ENCODE data around the gene GCK. TPM values are rescaled to one million over a fixed set of nuclear protein-coding genes. Genes with fewer than 3 reads are reported as not detected.

Gene GCK
- total RNA-seq, 3 donors from 2014 or later, result 0.48 to 1.6 TPM; not detected in 1

- no peak for DNase-seq (ENCODE audit: low spot score in 2 of 2)
- Histone ChIP-seq H3K9me3 (no peaks in the 10 kb centered on the region), H3K27me3 (no peaks in the 10 kb centered on the region), H3K36me3 (no peaks in the 10 kb centered on the region), H3K27ac (peak overlapping the region in 1 of 2 donors; percentile 32), H3K4me1 (peaks cover 0 to 2% of the 10 kb centered on the region in 2 donors), H3K4me3 (peak overlapping the region in 1 of 3 donors; percentile 8)
- intact Hi-C loops (cut with DNase I; ENCODE audit: low total_unique reads), result no loop called here
- TF ChIP-seq POLR2A (IDR thresholded peaks at IDR 0.05) (no peak), POLR2AphosphoS5 (IDR thresholded peaks at IDR 0.05) (no peak), CTCF (IDR thresholded peaks at IDR 0.05) (no peak)
These were observed 78.3 kb downstream of the GCK start for GRCh38 chr7:44110719-44111635.

DNA sequence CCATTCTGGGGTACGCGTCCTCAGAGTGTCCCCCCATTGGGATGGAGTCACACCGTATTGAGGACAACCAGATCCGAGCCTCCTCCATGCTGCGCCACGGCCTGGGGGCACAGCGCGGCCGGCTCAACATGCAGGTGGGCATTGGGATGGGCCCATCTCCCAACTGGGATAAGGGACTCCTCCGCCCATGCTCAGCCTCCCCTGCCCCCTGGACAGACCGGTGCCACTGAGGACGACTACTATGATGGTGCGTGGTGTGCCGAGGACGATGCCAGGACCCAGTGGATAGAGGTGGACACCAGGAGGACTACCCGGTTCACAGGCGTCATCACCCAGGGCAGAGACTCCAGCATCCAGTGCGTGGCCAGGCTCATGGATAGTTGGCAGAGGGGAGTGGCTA is 79.2 kb downstream of the GCK start:
- no peaks in the 10 kb centered on the region for H3K9me3 ChIP-seq
- no peak for DNase-seq (ENCODE audit: low spot score in 2 of 2)
- TF ChIP-seq CTCF (IDR thresholded peaks at IDR 0.05) (no peak), POLR2AphosphoS5 (IDR thresholded peaks at IDR 0.05) (no peak)
- no peaks in the 10 kb centered on the region for H3K27me3 ChIP-seq
- intact Hi-C loops (cut with DNase I; ENCODE audit: low total_unique reads), result no loop called here
- H3K4me1 ChIP-seq, result peaks cover 0 to 2% of the 10 kb centered on the region in 2 donors
- no peak overlapping the region for H3K4me3 ChIP-seq
- H3K27ac ChIP-seq, result peak overlapping the region in 1 of 2 donors; percentile 98
- no peaks in the 10 kb centered on the region for H3K36me3 ChIP-seq

- H3K4me3 ChIP-seq, result peak overlapping the region in 1 of 3 donors; percentile 95
- intact Hi-C loops (cut with DNase I; ENCODE audit: low total_unique reads), result no loop called here
- no peaks in the 10 kb centered on the region for H3K36me3 ChIP-seq
- H3K27me3 ChIP-seq, result no peaks in the 10 kb centered on the region
- no peaks in the 10 kb centered on the region for H3K9me3 ChIP-seq
- TF ChIP-seq CTCF (IDR thresholded peaks at IDR 0.05) (no peak), POLR2AphosphoS5 (IDR thresholded peaks at IDR 0.05) (no peak)
- H3K4me1 ChIP-seq, result peaks cover 0 to 2% of the 10 kb centered on the region in 2 donors
- DNase-seq (ENCODE audit: low spot score in 2 of 2), result no peak
- peak overlapping the region in 1 of 2 donors; percentile 98 for H3K27ac ChIP-seq
These were observed 80.2 kb downstream of the GCK start for GRCh38 chr7:44108768-44109750.

DNA sequence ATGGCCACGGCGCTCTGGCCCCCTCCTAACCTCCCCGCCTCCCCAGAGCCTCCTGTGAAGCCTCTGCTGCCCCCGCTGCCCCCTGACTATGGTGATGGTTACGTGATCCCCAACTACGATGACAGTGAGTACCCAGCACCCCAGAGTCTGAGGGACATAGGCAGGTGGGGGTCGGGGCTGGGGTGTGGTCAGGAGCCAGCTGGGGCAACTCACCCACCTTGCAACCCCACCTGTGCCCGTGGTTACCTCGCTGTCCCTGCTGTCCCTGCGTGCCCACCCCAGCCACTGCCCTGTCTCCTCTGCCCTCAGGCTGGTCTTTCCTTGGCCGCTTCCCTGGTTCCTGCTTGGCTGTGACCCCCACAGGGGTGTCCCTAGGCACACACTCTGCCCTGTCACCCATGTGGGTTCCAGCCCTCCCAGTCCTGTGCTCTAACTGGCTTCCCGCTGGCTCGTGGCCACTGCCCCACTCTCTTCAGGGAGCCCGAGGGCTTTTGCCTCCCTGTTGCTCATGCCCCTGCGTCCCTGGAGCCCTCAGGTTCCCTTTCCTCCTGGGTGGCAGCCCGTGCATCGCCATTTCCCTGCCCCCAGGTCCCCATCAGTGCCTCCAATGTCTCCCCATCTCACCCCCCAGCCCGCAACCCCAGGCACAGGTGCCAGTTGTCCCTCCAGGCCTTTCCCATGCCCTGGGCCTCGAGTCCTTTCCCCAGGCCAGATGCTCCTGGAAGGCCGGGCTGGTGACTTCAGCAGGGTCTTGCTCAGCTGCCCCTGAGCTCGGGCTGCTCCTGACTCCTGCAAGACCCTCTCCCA is 81.1 kb downstream of the GCK start:
- Histone ChIP-seq H3K4me3 (peak overlapping the region in 1 of 3 donors; percentile 95), H3K36me3 (no peaks in the 10 kb centered on the region), H3K9me3 (no peaks in the 10 kb centered on the region), H3K27ac (peak overlapping the region; percentile 87 to 98), H3K4me1 (peaks cover 0 to 2% of the 10 kb centered on the region in 2 donors), H3K27me3 (no peaks in the 10 kb centered on the region)
- no peak for DNase-seq (ENCODE audit: low spot score in 2 of 2)
- intact Hi-C loops (cut with DNase I; ENCODE audit: low total_unique reads), result no loop called here
- no peak for TF ChIP-seq CTCF (IDR thresholded peaks at IDR 0.05)
- no peak for TF ChIP-seq POLR2A (IDR thresholded peaks at IDR 0.05)
- no peak for TF ChIP-seq POLR2AphosphoS5 (IDR thresholded peaks at IDR 0.05)

All from breast epithelium (tissue), 4 donors.